ENCODE measurements around the gene CAPN9.

DNA sequence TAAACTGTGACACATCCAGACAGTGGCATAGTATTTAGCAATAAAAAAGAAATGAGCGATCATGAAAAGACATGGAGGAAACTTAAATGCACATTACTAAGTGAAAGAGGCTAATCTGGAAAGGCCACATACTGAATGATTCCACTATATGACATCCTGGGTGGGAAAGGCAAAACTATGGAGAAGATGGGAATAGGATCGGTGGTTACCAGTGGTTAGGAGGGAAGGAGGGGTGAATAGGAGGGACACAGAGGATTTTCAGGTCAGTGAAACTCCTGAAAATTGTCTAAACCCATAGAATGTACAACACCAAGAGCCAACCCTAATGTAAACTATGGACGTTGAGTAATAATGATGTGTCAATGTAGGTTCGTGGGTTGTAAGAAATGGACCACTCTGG is 47.1 kb upstream of the CAPN9 start:
- TF ChIP-seq POLR2A (IDR thresholded peaks at IDR 0.05), result no peak
- TF ChIP-seq, protein P1, sequence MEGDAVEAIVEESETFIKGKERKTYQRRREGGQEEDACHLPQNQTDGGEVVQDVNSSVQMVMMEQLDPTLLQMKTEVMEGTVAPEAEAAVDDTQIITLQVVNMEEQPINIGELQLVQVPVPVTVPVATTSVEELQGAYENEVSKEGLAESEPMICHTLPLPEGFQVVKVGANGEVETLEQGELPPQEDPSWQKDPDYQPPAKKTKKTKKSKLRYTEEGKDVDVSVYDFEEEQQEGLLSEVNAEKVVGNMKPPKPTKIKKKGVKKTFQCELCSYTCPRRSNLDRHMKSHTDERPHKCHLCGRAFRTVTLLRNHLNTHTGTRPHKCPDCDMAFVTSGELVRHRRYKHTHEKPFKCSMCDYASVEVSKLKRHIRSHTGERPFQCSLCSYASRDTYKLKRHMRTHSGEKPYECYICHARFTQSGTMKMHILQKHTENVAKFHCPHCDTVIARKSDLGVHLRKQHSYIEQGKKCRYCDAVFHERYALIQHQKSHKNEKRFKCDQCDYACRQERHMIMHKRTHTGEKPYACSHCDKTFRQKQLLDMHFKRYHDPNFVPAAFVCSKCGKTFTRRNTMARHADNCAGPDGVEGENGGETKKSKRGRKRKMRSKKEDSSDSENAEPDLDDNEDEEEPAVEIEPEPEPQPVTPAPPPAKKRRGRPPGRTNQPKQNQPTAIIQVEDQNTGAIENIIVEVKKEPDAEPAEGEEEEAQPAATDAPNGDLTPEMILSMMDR (IDR thresholded peaks at IDR 0.05), result no peak

Measured in adrenal gland (tissue), 5 donors.